IMR-90 (cell line): Measurements from ENCODE around the gene BRIP1. TPM values are rescaled to one million over a fixed set of nuclear protein-coding genes. Genes with fewer than 3 reads are reported as not detected.

Experiments used
- ATAC-seq: fragments of 200-7000 bp; cut with Tn5 transposase; 2 replicates; pipeline ENCODE4 v1.9.1; 2020; ENCODE audit warnings: low read depth, mild to moderate bottlenecking, moderate library complexity
- BruUV-seq: library from RNA; stranded (reverse); fragments of 400-500 nt; replicated peaks from 2 replicates; lab custom pipeline; 2021; lab: Mats Ljungman, UMichigan
- CTCF ChIA-PET: fragments of 300-600 bp; formaldehyde crosslinking; extraction: SDS; loops from one replicate; lab custom pipeline; 2021; ENCODE audit warnings: antibody characterized with exemption; lab: Yijun Ruan, JAX
- POLR2A ChIA-PET: fragments of 300-600 bp; sonication (Branson Sonifier 250); formaldehyde crosslinking; loops from one replicate; lab custom pipeline; 2022; ENCODE audit warnings: antibody characterized with exemption; ENCODE audit not compliant: unreplicated experiment; lab: Charles Lee
- DNase-seq: peaks from one replicate; pipeline ENCODE4 v3.0.0; 2013
- H2AFZ ChIP-seq: replicated peaks from 2 replicates; pipeline ENCODE3; 2013; ENCODE audit warnings: low read length, mild to moderate bottlenecking; ENCODE audit not compliant: poor library complexity
- H2AK5ac ChIP-seq: 2 replicates; pipeline ENCODE4 v1.6.1; 2013; ENCODE audit warnings: low read depth, low read length, inconsistent platforms
- H2AK9ac ChIP-seq: replicated peaks from 2 replicates; pipeline ENCODE3; 2013; ENCODE audit warnings: mild to moderate bottlenecking, low read depth, low read length, moderate library complexity; ENCODE audit not compliant: poor library complexity
- H2BK120ac ChIP-seq: 2 replicates; pipeline ENCODE4 v1.6.1; 2013; ENCODE audit warnings: low read depth, low read length, inconsistent platforms
- H2BK15ac ChIP-seq: 3 replicates; pipeline ENCODE4 v1.6.1; 2013; ENCODE audit warnings: low read depth, low read length, inconsistent platforms
- H2BK20ac ChIP-seq: 2 replicates; pipeline ENCODE4 v1.6.1; 2013; ENCODE audit warnings: low read depth, mild to moderate bottlenecking, inconsistent platforms, low read length, moderate library complexity
- H2BK5ac ChIP-seq: 2 replicates; pipeline ENCODE4 v1.6.1; 2013; ENCODE audit warnings: mild to moderate bottlenecking, low read depth, low read length, inconsistent platforms; ENCODE audit not compliant: poor library complexity, severe bottlenecking
- H3K14ac ChIP-seq: replicated peaks from 2 replicates; pipeline ENCODE4 v1.6.1; 2013; ENCODE audit warnings: low read depth, low read length, inconsistent platforms
- H3K18ac ChIP-seq: 2 replicates; pipeline ENCODE4 v1.6.1; 2013; ENCODE audit warnings: low read depth, low read length, control low read depth
- H3K23ac ChIP-seq: 2 replicates; pipeline ENCODE4 v1.6.1; 2013; ENCODE audit warnings: low read depth, low read length, inconsistent platforms
- H3K27ac ChIP-seq: 2 replicates; pipeline ENCODE4 v1.5.1; 2013; ENCODE audit warnings: mild to moderate bottlenecking, control low read depth, low read length; ENCODE audit not compliant: insufficient read depth
- H3K27me3 ChIP-seq: 2 replicates; pipeline ENCODE4 v1.6.1; 2013; ENCODE audit warnings: low read length; ENCODE audit not compliant: control insufficient read depth, insufficient read depth
- H3K36me3 ChIP-seq: 2 replicates; pipeline ENCODE4 v1.6.1; 2013; ENCODE audit warnings: low read length, mixed read lengths; ENCODE audit not compliant: control insufficient read depth, insufficient read depth
- H3K4ac ChIP-seq: 2 replicates; pipeline ENCODE4 v1.6.1; 2013; ENCODE audit warnings: low read depth, low read length, inconsistent platforms
- H3K4me1 ChIP-seq: 2 replicates; pipeline ENCODE4 v1.6.1; 2013; ENCODE audit warnings: low read length, mixed read lengths; ENCODE audit not compliant: control insufficient read depth, insufficient read depth
- H3K4me2 ChIP-seq: 2 replicates; pipeline ENCODE4 v1.6.1; 2013; ENCODE audit warnings: low read depth, mild to moderate bottlenecking, control low read depth, low read length, moderate library complexity
- H3K4me3 ChIP-seq: 2 replicates; pipeline ENCODE4 v1.5.1; 2013; ENCODE audit warnings: low read depth, mild to moderate bottlenecking, control low read depth, low read length, moderate library complexity; ENCODE audit not compliant: insufficient read depth
- H3K56ac ChIP-seq: 2 replicates; pipeline ENCODE4 v1.6.1; 2013; ENCODE audit warnings: low read length, inconsistent platforms; ENCODE audit not compliant: insufficient read depth; ENCODE audit errors: extremely low read depth
- H3K79me1 ChIP-seq, 2 experiments: 2 replicates each; pipeline ENCODE4 v1.6.1; 2013; ENCODE audit warnings: low read length in 2 of 2, inconsistent platforms in 1 of 2, low read depth in 1 of 2
- H3K9ac ChIP-seq: 2 replicates; pipeline ENCODE4 v1.6.1; 2013; ENCODE audit warnings: low read depth, low read length, control low read depth
- H3K9me1 ChIP-seq: 2 replicates; pipeline ENCODE4 v1.6.1; 2013; ENCODE audit warnings: low read length, inconsistent platforms; ENCODE audit not compliant: insufficient read depth
- H3K9me3 ChIP-seq: 2 replicates; pipeline ENCODE4 v1.6.1; 2013; ENCODE audit warnings: low read length; ENCODE audit not compliant: control insufficient read depth, insufficient read depth
- H4K20me1 ChIP-seq: 2 replicates; pipeline ENCODE4 v1.6.1; 2013; ENCODE audit warnings: low read length, inconsistent platforms; ENCODE audit not compliant: insufficient read depth
- H4K5ac ChIP-seq: 2 replicates; pipeline ENCODE4 v1.6.1; 2013; ENCODE audit warnings: mild to moderate bottlenecking, low read depth, low read length, control low read depth
- H4K8ac ChIP-seq, 2 experiments: 2 replicates each; pipeline ENCODE4 v1.6.1; 2013; ENCODE audit warnings: low read depth in 2 of 2, low read length in 2 of 2, control low read depth in 1 of 2, inconsistent platforms in 1 of 2
- H4K91ac ChIP-seq: 2 replicates; pipeline ENCODE4 v1.6.1; 2013; ENCODE audit warnings: low read depth, low read length, inconsistent platforms; ENCODE audit not compliant: insufficient read depth
- BHLHE40 ChIP-seq: fragments of 150-350 bp; IDR thresholded peaks from 2 replicates; pipeline ENCODE4 v1.6.1; 2016; ENCODE audit warnings: mild to moderate bottlenecking, low read depth, low read length
- CEBPB ChIP-seq: IDR thresholded peaks from 2 replicates; pipeline ENCODE4 v1.6.1; 2012; ENCODE audit warnings: low read depth, low read length, improper control_type of control experiment
- CHD1 ChIP-seq: IDR thresholded peaks from 2 replicates; pipeline ENCODE4 v1.6.1; 2012; ENCODE audit warnings: low read depth, low read length, improper control_type of control experiment
- ELK1 ChIP-seq: fragments of 150-350 bp; IDR thresholded peaks from 2 replicates; pipeline ENCODE4 v1.6.1; 2016; ENCODE audit warnings: low read depth, mild to moderate bottlenecking, low read length, moderate library complexity, borderline replicate concordance
- FOS ChIP-seq: fragments of 150-350 bp; IDR thresholded peaks from 2 replicates; pipeline ENCODE4 v1.6.1; 2016; ENCODE audit warnings: low read depth, low read length
- MAFK ChIP-seq: IDR thresholded peaks from 2 replicates; pipeline ENCODE4 v1.6.1; 2012; ENCODE audit warnings: low read depth, low read length, improper control_type of control experiment
- MAZ ChIP-seq: IDR thresholded peaks from 2 replicates; pipeline ENCODE4 v1.6.1; 2012; ENCODE audit warnings: low read depth, mild to moderate bottlenecking, low read length, improper control_type of control experiment, moderate library complexity, borderline replicate concordance
- MXI1 ChIP-seq: IDR thresholded peaks from 2 replicates; pipeline ENCODE4 v1.6.1; 2012; ENCODE audit warnings: low read depth, mild to moderate bottlenecking, low read length, moderate library complexity, borderline replicate concordance
- NFE2L2 ChIP-seq: fragments of 150-350 bp; IDR thresholded peaks from 2 replicates; pipeline ENCODE4 v1.6.1; 2016; ENCODE audit warnings: low read depth, mild to moderate bottlenecking, low read length
- POLR2A ChIP-seq: IDR thresholded peaks from 2 replicates; pipeline ENCODE4 v1.6.1; 2012; ENCODE audit warnings: mild to moderate bottlenecking, low read depth, low read length
- RAD21 ChIP-seq: IDR thresholded peaks from 2 replicates; pipeline ENCODE4 v1.6.1; 2012; ENCODE audit warnings: low read length, improper control_type of control experiment
- RCOR1 ChIP-seq: IDR thresholded peaks from 2 replicates; pipeline ENCODE4 v1.6.1; 2012; ENCODE audit warnings: mild to moderate bottlenecking, low read length, improper control_type of control experiment; ENCODE audit not compliant: insufficient replicate concordance
- RFX5 ChIP-seq: IDR thresholded peaks from 2 replicates; pipeline ENCODE4 v1.8.0; 2012; ENCODE audit warnings: low read depth, mild to moderate bottlenecking, low read length, moderate library complexity
- SMC3 ChIP-seq: fragments of 150-350 bp; IDR thresholded peaks from 2 replicates; pipeline ENCODE4 v1.6.1; 2016; ENCODE audit warnings: low read depth, mild to moderate bottlenecking, antibody characterized with exemption, low read length, moderate library complexity
- USF2 ChIP-seq: fragments of 150-350 bp; IDR thresholded peaks from 2 replicates; pipeline ENCODE4 v1.6.1; 2017; ENCODE audit warnings: mild to moderate bottlenecking, antibody characterized with exemption, low read length, low read depth
- WGBS, 2 experiments: methylation state at CpG; one replicate each; pipeline versions ENCODE4 v1.1.5 to v1.1.7; 2013; ENCODE audit warnings: missing lambda C conversion rate in 2 of 2; ENCODE audit not compliant: insufficient read length in 1 of 2; ENCODE audit errors: extremely low coverage in 2 of 2; 5-methylcytosine and 5-hydroxymethylcytosine counted together
- dilution Hi-C: fragments of 300-500 bp; cut with HindIII; formaldehyde crosslinking; loops from one replicate; pipeline ENCODE4 v1.14.3; 2018; ENCODE audit warnings: low sequenced_read_pairs; ENCODE audit not compliant: unreplicated experiment
- in situ Hi-C: fragments of 300-500 bp; cut with MboI; formaldehyde crosslinking; loops from 3 replicates; pipeline ENCODE4 v1.14.3; 2019; ENCODE audit warnings: low sequenced_read_pairs, inconsistent platforms, mixed read lengths
- intact Hi-C: fragments of 100-400 bp; cut with micrococcal nuclease; formaldehyde crosslinking; loops from 2 replicates; pipeline ENCODE4 v1.10.0; 2022
- polyA plus RNA-seq, 3 experiments: library from polyadenylated mRNA; depleted of rRNA; stranded (reverse); fragments of >200 nt; gene quantifications; 2 replicates each; pipeline ENCODE4 v1.2.3, GENCODE V29; 2012; ENCODE audit warnings: low replicate concordance in 1 of 3
- total RNA-seq: library from RNA; depleted of rRNA; stranded (reverse); fragments of >200 nt; gene quantifications from 2 replicates; pipeline ENCODE4 v1.2.3, GENCODE V29; 2012

Gene BRIP1
- total and polyA plus RNA-seq, 2 of the 4 experiments (the other 2 are of a cell fraction) = 6.1 to 19.7 TPM

GRCh38 chr17:61726977-61727376 is 136.4 kb downstream of the BRIP1 start:
- Histone ChIP-seq H3K4me1 (no peaks in the 10 kb centered on the region), H3K56ac (no peak overlapping the region), H2AK9ac (no peak overlapping the region), H4K91ac (no peak overlapping the region), H3K27me3 (no peaks in the 10 kb centered on the region), H2BK5ac (no peak overlapping the region), H3K4me3 (no peak overlapping the region), H3K4me2 (no peak overlapping the region), H3K14ac (no peak overlapping the region), H2BK15ac (no peak overlapping the region), H2BK20ac (no peak overlapping the region), H2AK5ac (no peak overlapping the region), H3K9ac (no peak overlapping the region), H3K9me3 (no peaks in the 10 kb centered on the region), H3K27ac (no peak overlapping the region), H3K18ac (no peak overlapping the region), H4K20me1 (no peaks in the 10 kb centered on the region), H4K5ac (no peak overlapping the region), H3K79me1 (no peaks in the 10 kb centered on the region), H3K9me1 (no peaks in the 10 kb centered on the region; the same call in 1 of the 2 replicates), H4K8ac (no peak overlapping the region), H2AFZ (no peak overlapping the region), H3K23ac (no peak overlapping the region), H3K36me3 (no peaks in the 10 kb centered on the region), H3K4ac (no peak overlapping the region), H2BK120ac (no peak overlapping the region)
- in situ Hi-C loops = no loop called here
- TF ChIP-seq MAFK (no peak), RAD21 (no peak), SMC3 (no peak), MXI1 (no peak), CHD1 (no peak), POLR2A (no peak), USF2 (no peak), BHLHE40 (no peak), FOS (no peak), ELK1 (no peak), MAZ (no peak), NFE2L2 (no peak), RFX5 (no peak), RCOR1 (no peak), CEBPB (no peak)
- ChIA-PET POLR2A (no interaction called here), CTCF (no interaction called here)
- no peak for ATAC-seq
- WGBS, 2 experiments = no CpG with 5 or more reads among the region's 2 CpGs
- DNase-seq = no peak
- dilution Hi-C loops = no loop called here
- intact Hi-C loops = no loop called here
- no TSS peak for BruUV-seq
